Measurements from ENCODE around the gene HPF1.
"Not testable (repeated sequence)": the region's sequence is repeated elsewhere in the genome, so short reads cannot be mapped to it uniquely, and the experiment has no call there.

HPF1 gene

GRCh38 chr4:169757575-169758184 is at the start of gene HPF1:
Gene HPF1 (minus strand): TSS chr4:169757944. CDS start chr4:169757877, 67 bp downstream.
- peak; percentile 86 for DNase-seq (ENCODE audit: low read depth)

GRCh38 chr4:169806770-169807169 is 49.0 kb upstream of the HPF1 start:
- DNase-seq (ENCODE audit: low read depth), result not testable (repeated sequence)

GRCh38 chr4:169803413-169803812 is 45.7 kb upstream of the HPF1 start:
- DNase-seq (ENCODE audit: low read depth), result no peak

- no peak for DNase-seq (ENCODE audit: low read depth)
These were observed 45.1 kb upstream of the HPF1 start for GRCh38 chr4:169802873-169803272.

- no peak for DNase-seq (ENCODE audit: low read depth)
These were observed 42.8 kb upstream of the HPF1 start for GRCh38 chr4:169800541-169800940.

- no peak for DNase-seq (ENCODE audit: low read depth)
These were observed 41.5 kb upstream of the HPF1 start for GRCh38 chr4:169799260-169799659.

GRCh38 chr4:169795585-169795984 is 37.8 kb upstream of the HPF1 start:
- no peak for DNase-seq (ENCODE audit: low read depth)

GRCh38 chr4:169791527-169792156 is 33.9 kb upstream of the HPF1 start:
- no peak for DNase-seq (ENCODE audit: low read depth)

- no peak for DNase-seq (ENCODE audit: low read depth)
These were observed 33.3 kb upstream of the HPF1 start for GRCh38 chr4:169791062-169791461.

GRCh38 chr4:169774466-169775445 is 17.0 kb upstream of the HPF1 start:
- DNase-seq (ENCODE audit: low read depth), result no peak

GRCh38 chr4:169773889-169774288 is 16.1 kb upstream of the HPF1 start:
- DNase-seq (ENCODE audit: low read depth), result no peak

- DNase-seq (ENCODE audit: low read depth), result not testable (repeated sequence)
These were observed 13.9 kb upstream of the HPF1 start for GRCh38 chr4:169771556-169772080.

GRCh38 chr4:169770416-169770815 is 12.7 kb upstream of the HPF1 start:
- DNase-seq (ENCODE audit: low read depth), result no peak

GRCh38 chr4:169768385-169768784 is 10.6 kb upstream of the HPF1 start:
- DNase-seq (ENCODE audit: low read depth), result no peak

GRCh38 chr4:169766741-169767140 is 9.0 kb upstream of the HPF1 start:
- no peak for DNase-seq (ENCODE audit: low read depth)

- no peak for DNase-seq (ENCODE audit: low read depth)
These were observed 8.1 kb upstream of the HPF1 start for GRCh38 chr4:169765835-169766234.

GRCh38 chr4:169761846-169762245 is 4.1 kb upstream of the HPF1 start:
- DNase-seq (ENCODE audit: low read depth), result no peak

GRCh38 chr4:169758401-169758962 is 738 bp upstream of the HPF1 start:
- no peak for DNase-seq (ENCODE audit: low read depth)

- DNase-seq (ENCODE audit: low read depth), result no peak
These were observed 671 bp downstream of the HPF1 start for GRCh38 chr4:169756971-169757574.

- no peak for DNase-seq (ENCODE audit: low read depth)
These were observed 12.5 kb downstream of the HPF1 start for GRCh38 chr4:169745291-169745690.

- no peak for DNase-seq (ENCODE audit: low read depth)
These were observed 13.1 kb downstream of the HPF1 start for GRCh38 chr4:169744601-169745000.

- DNase-seq (ENCODE audit: low read depth), result no peak
These were observed 16.2 kb downstream of the HPF1 start for GRCh38 chr4:169741569-169741968.
